Lower lobe of right lung (tissue), 2 donors: ENCODE data around the gene CHAF1B. TPM values are rescaled to one million over a fixed set of nuclear protein-coding genes. Genes with fewer than 3 reads are reported as not detected.

Experiments used
- ATAC-seq, 2 donors: fragments of 200-7000 bp; cut with Tn5 transposase; one replicate each; pipeline ENCODE4 v1.9.1; 2020 to 2022; ENCODE audit warnings: mild to moderate bottlenecking in 2 of 2, moderate library complexity in 2 of 2
- DNase-seq: peaks from one replicate; pipeline ENCODE4 v3.0.0-alpha.2; 2020
- H3K27ac ChIP-seq: fragments of 200-600 bp; one replicate; pipeline ENCODE4 v1.8.0; 2022
- H3K27me3 ChIP-seq: fragments of 200-600 bp; one replicate; pipeline ENCODE4 v1.8.0; 2022; ENCODE audit warnings: low read depth
- H3K36me3 ChIP-seq: fragments of 200-600 bp; one replicate; pipeline ENCODE4 v1.8.0; 2022; ENCODE audit warnings: mild to moderate bottlenecking
- H3K4me1 ChIP-seq: fragments of 200-600 bp; one replicate; pipeline ENCODE4 v1.8.0; 2022
- H3K4me3 ChIP-seq: fragments of 200-600 bp; one replicate; pipeline ENCODE4 v1.8.0; 2022; ENCODE audit warnings: mild to moderate bottlenecking
- H3K9me3 ChIP-seq: fragments of 200-600 bp; one replicate; pipeline ENCODE4 v1.8.0; 2022
- CTCF ChIP-seq: fragments of 200-600 bp; IDR thresholded peaks from one replicate; pipeline ENCODE4 v1.8.0; 2022; ENCODE audit warnings: antibody characterized with exemption, mild to moderate bottlenecking
- intact Hi-C: fragments of 100-400 bp; cut with DNase I; formaldehyde crosslinking; loops from one replicate; pipeline ENCODE4 v1.11.0; 2022
- total RNA-seq: library from RNA; stranded (reverse); fragmentation: NEBNext Ultra II Directional; extraction: Animal tissue kit (Norgen Biotek cat#: 25700); gene quantifications from one replicate; pipeline ENCODE4 v1.2.1, GENCODE V29; 2021
- donor health status: DM: no; HTN: yes; CAD: no; lungs with severe emphysema.

CHAF1B gene
- total RNA-seq, 1 donor from 2014 or later: 1.8 TPM

GRCh38 chr21:36465478-36465877 is 80.3 kb downstream of the CHAF1B start:
- no peaks in the 10 kb centered on the region for H3K36me3 ChIP-seq
- intact Hi-C loops: no loop called here
- H3K4me1 ChIP-seq: no peaks in the 10 kb centered on the region
- no peak for ATAC-seq
- TF ChIP-seq CTCF: no peak
- DNase-seq: no peak
- H3K9me3 ChIP-seq: no peaks in the 10 kb centered on the region
- no peak overlapping the region for H3K27ac ChIP-seq
- H3K27me3 ChIP-seq: no peaks in the 10 kb centered on the region
- no peak overlapping the region for H3K4me3 ChIP-seq

GRCh38 chr21:36466061-36466511 is 80.9 kb downstream of the CHAF1B start:
- no peaks in the 10 kb centered on the region for H3K4me1 ChIP-seq
- H3K4me3 ChIP-seq: no peak overlapping the region
- no peak for TF ChIP-seq CTCF
- H3K27me3 ChIP-seq: no peaks in the 10 kb centered on the region
- no peaks in the 10 kb centered on the region for H3K9me3 ChIP-seq
- H3K36me3 ChIP-seq: no peaks in the 10 kb centered on the region
- DNase-seq: no peak
- intact Hi-C loops: no loop called here
- no peak for ATAC-seq
- H3K27ac ChIP-seq: no peak overlapping the region

Other genes starting within 250 kb of the CHAF1B start
- 24.6 TPM for gene DOP1B, start 228.6 kb upstream of the CHAF1B start, total RNA-seq
- gene MORC3, start 65.2 kb upstream of the CHAF1B start, total RNA-seq: 42.3 TPM
- not detected for gene CLDN14, start 94.7 kb downstream of the CHAF1B start, total RNA-seq